ENCODE data around the gene COMP. TPM values are rescaled to one million over a fixed set of nuclear protein-coding genes. Genes with fewer than 3 reads are reported as not detected.

The COMP gene
- total RNA-seq, 1 donor from 2014 or later: 5.0 TPM

GRCh38 chr19:18833849-18834643 is 42.9 kb upstream of the COMP start:
- Histone ChIP-seq H3K36me3 (peaks cover 0 to 5% of the 10 kb centered on the region in 2 donors), H3K9me3 (no peaks in the 10 kb centered on the region), H3K27ac (no peak overlapping the region), H3K4me1 (peaks cover 13 to 28% of the 10 kb centered on the region in 2 donors), H3K27me3 (no peaks in the 10 kb centered on the region), H3K4me3 (peak overlapping the region; percentile 95)
- intact Hi-C loops (cut with DNase I): loop anchor here (5.0 kb wide), 1 partner anchor 242 kb away; no protein-coding TSS in a partner anchor
- TF ChIP-seq CTCF (IDR thresholded peaks at IDR 0.05): no peak
- DNase-seq (ENCODE audit: low spot score in 2 of 2): no peak

- intact Hi-C loops (cut with DNase I): loop anchor here (5.0 kb wide), 1 partner anchor 241 kb away; no protein-coding TSS in a partner anchor
- TF ChIP-seq CTCF (IDR thresholded peaks at IDR 0.05): no peak
- no peak for DNase-seq (ENCODE audit: low spot score in 2 of 2)
- Histone ChIP-seq H3K27me3 (no peaks in the 10 kb centered on the region), H3K4me3 (peak overlapping the region; percentile 95), H3K36me3 (peaks cover 0 to 5% of the 10 kb centered on the region in 2 donors), H3K4me1 (peaks cover 13 to 24% of the 10 kb centered on the region in 2 donors), H3K9me3 (no peaks in the 10 kb centered on the region), H3K27ac (peak overlapping the region in 1 of 2 donors; percentile 34)
Measured at GRCh38 chr19:18833141-18833476, 42.0 kb upstream of the COMP start.

- no peaks in the 10 kb centered on the region for H3K27me3 ChIP-seq
- no peak for DNase-seq (ENCODE audit: low spot score in 2 of 2)
- no peak for TF ChIP-seq CTCF (IDR thresholded peaks at IDR 0.05)
- peak overlapping the region; percentile 34 to 82 for H3K27ac ChIP-seq
- intact Hi-C loops (cut with DNase I): loop anchor here (5.0 kb wide), 1 partner anchor 240 kb away; no protein-coding TSS in a partner anchor
- H3K4me1 ChIP-seq: peaks cover 12 to 24% of the 10 kb centered on the region in 2 donors
- H3K9me3 ChIP-seq: no peaks in the 10 kb centered on the region
- H3K36me3 ChIP-seq: peaks cover 0 to 5% of the 10 kb centered on the region in 2 donors
- H3K4me3 ChIP-seq: peak overlapping the region; percentile 95
Measured at GRCh38 chr19:18832306-18833140, 41.4 kb upstream of the COMP start.

- Histone ChIP-seq H3K27me3 (no peaks in the 10 kb centered on the region), H3K27ac (peak within 1 kb of the TSS; percentile 71 to 82), H3K36me3 (peaks cover 0 to 5% of the 10 kb centered on the region in 2 donors), H3K9me3 (peaks cover 6 to 7% of the 10 kb centered on the region in 2 donors), H3K4me1 (peaks cover 10 to 24% of the 10 kb centered on the region in 2 donors), H3K4me3 (peak within 1 kb of the TSS; percentile 95)
- intact Hi-C loops (cut with DNase I): loop anchor here (5.0 kb wide), 1 partner anchor 239 kb away; no protein-coding TSS in a partner anchor
- peak; percentile 27 to 94 for DNase-seq (ENCODE audit: low spot score in 2 of 2)
- no peak for TF ChIP-seq CTCF (IDR thresholded peaks at IDR 0.05)
Measured at GRCh38 chr19:18831524-18832305, 40.6 kb upstream of the COMP start, which contains the start of gene UPF1. Gene UPF1, plus strand, starts transcription at chr19:18831959. Its CDS starts 251 bp downstream, at chr19:18832210.

GRCh38 chr19:18830488-18830887 is 39.4 kb upstream of the COMP start:
- DNase-seq (ENCODE audit: low spot score in 2 of 2): no peak
- peaks cover 7 to 9% of the 10 kb centered on the region in 2 donors for H3K9me3 ChIP-seq
- H3K27ac ChIP-seq: no peak overlapping the region
- H3K36me3 ChIP-seq: peaks cover 0 to 5% of the 10 kb centered on the region in 2 donors
- no peaks in the 10 kb centered on the region for H3K27me3 ChIP-seq
- no peak for TF ChIP-seq CTCF (IDR thresholded peaks at IDR 0.05)
- H3K4me3 ChIP-seq: no peak overlapping the region
- H3K4me1 ChIP-seq: peaks cover 10 to 24% of the 10 kb centered on the region in 2 donors
- intact Hi-C loops (cut with DNase I): loop anchor here (5.0 kb wide), 1 partner anchor 238 kb away; no protein-coding TSS in a partner anchor
